ENCODE measurements around the gene OR8G1. TPM values are rescaled to one million over a fixed set of nuclear protein-coding genes. Genes with fewer than 3 reads are reported as not detected.

The OR8G1 gene
- total and polyA plus RNA-seq, 10 of the 15 experiments (the other 5 are each of a cell fraction or from before 2014, with no cell fraction given): not detected

GRCh38 chr11:124302347-124303125, 61.6 kb downstream of the OR8G1 start:
- intact Hi-C loops (cut with micrococcal nuclease; ENCODE audit: unreplicated experiment) (no loop called here), in situ Hi-C loops (cut with MboI) (no loop called here)
- peaks cover 0 to 4% of the 10 kb centered on the region in 2 experiments; a peak in 1 of 4 replicates for H3K27me3 ChIP-seq (replicated peaks in 1 of 2; ENCODE audit: control insufficient read depth in 2 of 2, insufficient read depth in 2 of 2, low read length in 1 of 2)
- H3K27ac ChIP-seq (ENCODE audit: control insufficient read depth, insufficient read depth): no peak overlapping the region
- no peaks in the 10 kb centered on the region for H3K9me3 ChIP-seq (replicated peaks; ENCODE audit: control insufficient read depth, insufficient read depth, low read length)
- H3K36me3 ChIP-seq (ENCODE audit: control insufficient read depth in 2 of 2, insufficient read depth in 2 of 2, low read length in 1 of 2): no peaks in the 10 kb centered on the region
- ATAC-seq (no peak), DNase-seq (ENCODE audit: low read depth, low spot score) (no peak), FAIRE-seq (no peak)
- no peak overlapping the region for H2AFZ ChIP-seq (ENCODE audit: control insufficient read depth, low read depth, low read length)
- H3K4me3 ChIP-seq: no peak overlapping the region
- no peaks in the 10 kb centered on the region for H3K79me2 ChIP-seq (ENCODE audit: control insufficient read depth, insufficient read depth, low read length)
- no TSS peak for BruUV-seq (replicated peaks)
- H3K4me1 ChIP-seq (ENCODE audit: control insufficient read depth, insufficient read depth, low read length): no peaks in the 10 kb centered on the region
- SMC1A ChIA-PET (ENCODE audit: uncharacterized antibody, unreplicated experiment): no interaction called here
- RAD21 ChIA-PET (ENCODE audit: unreplicated experiment): no interaction called here
- H4K20me1 ChIP-seq (ENCODE audit: control insufficient read depth, insufficient read depth): no peaks in the 10 kb centered on the region
- H3K9ac ChIP-seq (ENCODE audit: control insufficient read depth, insufficient read depth, low read length): no peak overlapping the region
- POLR2A ChIA-PET: no interaction called here
- no peak for TF ChIP-seq MTA3 (IDR thresholded peaks at IDR 0.05; ENCODE audit: borderline replicate concordance, low read length)
- no peak for TF ChIP-seq NR2C2 (IDR thresholded peaks at IDR 0.05; ENCODE audit: borderline replicate concordance, control insufficient read depth, insufficient read length, low read depth)
- no peak for TF ChIP-seq MLLT1 (IDR thresholded peaks at IDR 0.05)
- no peak for TF ChIP-seq MTA2 (IDR thresholded peaks at IDR 0.05; ENCODE audit: low read depth)
- TF ChIP-seq USF1 (IDR thresholded peaks at IDR 0.05; ENCODE audit: borderline replicate concordance, extremely low read length, insufficient read depth, low read depth, low read length): no peak
- TF ChIP-seq BMI1 (IDR thresholded peaks at IDR 0.05; ENCODE audit: borderline replicate concordance): no peak
- TF ChIP-seq NBN (IDR thresholded peaks at IDR 0.05): no peak
- TF ChIP-seq NKRF (conservative IDR thresholded peaks at IDR 0.05): no peak
- TF ChIP-seq RAD21 (IDR thresholded peaks at IDR 0.05; ENCODE audit: insufficient read depth, low read depth, low read length): no peak
- H3K4me2 ChIP-seq (ENCODE audit: control insufficient read depth, insufficient read depth): no peak overlapping the region
- CTCF ChIA-PET: no interaction called here
- WGBS (ENCODE audit: insufficient coverage, insufficient replicate concordance, low lambda C conversion rate, missing lambda C conversion rate): 0% methylated on average over 3 of the region's 3 CpGs

Other genes starting within 250 kb of the OR8G1 start
Only the 7 nearest of the 14 such genes appear.
- gene VWA5A, start 125.6 kb upstream of the OR8G1 start, total RNA-seq (2014; rRNA removed): 0.44 and 0.45 TPM in 2 replicates
- gene VWA5A, start 125.6 kb upstream of the OR8G1 start, total RNA-seq (2014; rRNA removed; fragmentation: Illumina TruSeq; extraction: Trizol): 0.54 and 0.78 TPM in 2 replicates
- 0.69 and 0.77 TPM in 2 replicates for gene VWA5A, start 125.6 kb upstream of the OR8G1 start, total RNA-seq (2021)
- gene VWA5A, start 125.6 kb upstream of the OR8G1 start, polyA plus RNA-seq (2011; rRNA removed): 1.0 TPM in 2 replicates
- 0.78 and 1.3 TPM in 2 replicates for gene VWA5A, start 125.6 kb upstream of the OR8G1 start, polyA plus RNA-seq (2014; fragmentation: Illumina TruSeq; extraction: Trizol)
- 1 to 10 TPM; 1.4 to 1.5 TPM for gene VWA5A, start 125.6 kb upstream of the OR8G1 start, polyA plus RNA-seq (2014; fragmentation: Nextera tagmentation; extraction: Ambion mirVana)
- gene VWA5A, start 125.6 kb upstream of the OR8G1 start, polyA plus RNA-seq (2014; rRNA removed): 0.86 and 0.96 TPM in 2 replicates
- gene VWA5A, start 125.6 kb upstream of the OR8G1 start, polyA plus RNA-seq (2016; fragmentation: Nextera tagmentation; extraction: Ambion mirVana): 1 to 10 TPM; 1.3 to 1.6 TPM
- not detected in 2 replicates for gene OR10D3, start 57.8 kb upstream of the OR8G1 start, total RNA-seq (2014; rRNA removed)
- gene OR10D3, start 57.8 kb upstream of the OR8G1 start, total RNA-seq (2014; rRNA removed; fragmentation: Illumina TruSeq; extraction: Trizol): not detected in 2 replicates
- not detected in 2 replicates for gene OR10D3, start 57.8 kb upstream of the OR8G1 start, total RNA-seq (2021)
- not detected in 2 replicates for gene OR10D3, start 57.8 kb upstream of the OR8G1 start, polyA plus RNA-seq (2011; rRNA removed)
- not detected in 2 replicates for gene OR10D3, start 57.8 kb upstream of the OR8G1 start, polyA plus RNA-seq (2014; fragmentation: Illumina TruSeq; extraction: Trizol)
- not detected for gene OR10D3, start 57.8 kb upstream of the OR8G1 start, polyA plus RNA-seq (2014; fragmentation: Nextera tagmentation; extraction: Ambion mirVana)
- gene OR10D3, start 57.8 kb upstream of the OR8G1 start, polyA plus RNA-seq (2014; rRNA removed): not detected in 2 replicates
- gene OR10D3, start 57.8 kb upstream of the OR8G1 start, polyA plus RNA-seq (2016; fragmentation: Nextera tagmentation; extraction: Ambion mirVana): not detected
- gene OR8G5, start 15.3 kb downstream of the OR8G1 start, total RNA-seq (2014; rRNA removed): not detected in 2 replicates
- not detected in 2 replicates for gene OR8G5, start 15.3 kb downstream of the OR8G1 start, total RNA-seq (2014; rRNA removed; fragmentation: Illumina TruSeq; extraction: Trizol)
- gene OR8G5, start 15.3 kb downstream of the OR8G1 start, total RNA-seq (2021): not detected in 2 replicates
- not detected in 2 replicates for gene OR8G5, start 15.3 kb downstream of the OR8G1 start, polyA plus RNA-seq (2011; rRNA removed)
- not detected in 2 replicates for gene OR8G5, start 15.3 kb downstream of the OR8G1 start, polyA plus RNA-seq (2014; fragmentation: Illumina TruSeq; extraction: Trizol)
- gene OR8G5, start 15.3 kb downstream of the OR8G1 start, polyA plus RNA-seq (2014; fragmentation: Nextera tagmentation; extraction: Ambion mirVana): not detected
- not detected in 2 replicates for gene OR8G5, start 15.3 kb downstream of the OR8G1 start, polyA plus RNA-seq (2014; rRNA removed)
- not detected for gene OR8G5, start 15.3 kb downstream of the OR8G1 start, polyA plus RNA-seq (2016; fragmentation: Nextera tagmentation; extraction: Ambion mirVana)
- not detected in 2 replicates for gene OR8D1, start 72.9 kb downstream of the OR8G1 start, total RNA-seq (2014; rRNA removed)
- gene OR8D1, start 72.9 kb downstream of the OR8G1 start, total RNA-seq (2014; rRNA removed; fragmentation: Illumina TruSeq; extraction: Trizol): not detected in 2 replicates
- gene OR8D1, start 72.9 kb downstream of the OR8G1 start, total RNA-seq (2021): not detected in 2 replicates
- not detected in 2 replicates for gene OR8D1, start 72.9 kb downstream of the OR8G1 start, polyA plus RNA-seq (2011; rRNA removed)
- not detected in 2 replicates for gene OR8D1, start 72.9 kb downstream of the OR8G1 start, polyA plus RNA-seq (2014; fragmentation: Illumina TruSeq; extraction: Trizol)
- not detected for gene OR8D1, start 72.9 kb downstream of the OR8G1 start, polyA plus RNA-seq (2014; fragmentation: Nextera tagmentation; extraction: Ambion mirVana)
- not detected in 2 replicates for gene OR8D1, start 72.9 kb downstream of the OR8G1 start, polyA plus RNA-seq (2014; rRNA removed)
- gene OR8D1, start 72.9 kb downstream of the OR8G1 start, polyA plus RNA-seq (2016; fragmentation: Nextera tagmentation; extraction: Ambion mirVana): not detected
- not detected in 2 replicates for gene OR8D2, start 79.1 kb downstream of the OR8G1 start, total RNA-seq (2014; rRNA removed)
- gene OR8D2, start 79.1 kb downstream of the OR8G1 start, total RNA-seq (2014; rRNA removed; fragmentation: Illumina TruSeq; extraction: Trizol): not detected in 2 replicates
- not detected in 2 replicates for gene OR8D2, start 79.1 kb downstream of the OR8G1 start, total RNA-seq (2021)
- gene OR8D2, start 79.1 kb downstream of the OR8G1 start, polyA plus RNA-seq (2011; rRNA removed): not detected in 2 replicates
- gene OR8D2, start 79.1 kb downstream of the OR8G1 start, polyA plus RNA-seq (2014; fragmentation: Illumina TruSeq; extraction: Trizol): not detected in 2 replicates
- not detected for gene OR8D2, start 79.1 kb downstream of the OR8G1 start, polyA plus RNA-seq (2014; fragmentation: Nextera tagmentation; extraction: Ambion mirVana)
- not detected in 2 replicates for gene OR8D2, start 79.1 kb downstream of the OR8G1 start, polyA plus RNA-seq (2014; rRNA removed)
- gene OR8D2, start 79.1 kb downstream of the OR8G1 start, polyA plus RNA-seq (2016; fragmentation: Nextera tagmentation; extraction: Ambion mirVana): not detected
- gene OR8B2, start 143.4 kb downstream of the OR8G1 start, total RNA-seq (2014; rRNA removed): not detected in 2 replicates
- not detected in 2 replicates for gene OR8B2, start 143.4 kb downstream of the OR8G1 start, total RNA-seq (2014; rRNA removed; fragmentation: Illumina TruSeq; extraction: Trizol)
- gene OR8B2, start 143.4 kb downstream of the OR8G1 start, total RNA-seq (2021): not detected in 2 replicates
- gene OR8B2, start 143.4 kb downstream of the OR8G1 start, polyA plus RNA-seq (2011; rRNA removed): not detected in 2 replicates
- gene OR8B2, start 143.4 kb downstream of the OR8G1 start, polyA plus RNA-seq (2014; fragmentation: Illumina TruSeq; extraction: Trizol): not detected in 2 replicates
- not detected for gene OR8B2, start 143.4 kb downstream of the OR8G1 start, polyA plus RNA-seq (2014; fragmentation: Nextera tagmentation; extraction: Ambion mirVana)
- not detected in 2 replicates for gene OR8B2, start 143.4 kb downstream of the OR8G1 start, polyA plus RNA-seq (2014; rRNA removed)
- not detected for gene OR8B2, start 143.4 kb downstream of the OR8G1 start, polyA plus RNA-seq (2016; fragmentation: Nextera tagmentation; extraction: Ambion mirVana)
- gene OR8B3, start 157.9 kb downstream of the OR8G1 start, total RNA-seq (2014; rRNA removed): not detected in 2 replicates
- gene OR8B3, start 157.9 kb downstream of the OR8G1 start, total RNA-seq (2014; rRNA removed; fragmentation: Illumina TruSeq; extraction: Trizol): not detected in 2 replicates
- not detected in 2 replicates for gene OR8B3, start 157.9 kb downstream of the OR8G1 start, total RNA-seq (2021)
- gene OR8B3, start 157.9 kb downstream of the OR8G1 start, polyA plus RNA-seq (2011; rRNA removed): not detected in 2 replicates
- not detected in 2 replicates for gene OR8B3, start 157.9 kb downstream of the OR8G1 start, polyA plus RNA-seq (2014; fragmentation: Illumina TruSeq; extraction: Trizol)
- gene OR8B3, start 157.9 kb downstream of the OR8G1 start, polyA plus RNA-seq (2014; fragmentation: Nextera tagmentation; extraction: Ambion mirVana): not detected
- gene OR8B3, start 157.9 kb downstream of the OR8G1 start, polyA plus RNA-seq (2014; rRNA removed): not detected in 2 replicates
- not detected for gene OR8B3, start 157.9 kb downstream of the OR8G1 start, polyA plus RNA-seq (2016; fragmentation: Nextera tagmentation; extraction: Ambion mirVana)